ENCODE results near the gene ITGAX. TPM values are rescaled to one million over a fixed set of nuclear protein-coding genes. Genes with fewer than 3 reads are reported as not detected.

ITGAX gene
- total RNA-seq, 2 experiments from 2014 or later: not detected

GRCh38 chr16:31420037-31420436 lies 65.1 kb downstream of the ITGAX start:
- Histone ChIP-seq H4K20me1 (ENCODE audit: insufficient read depth, low read length) (no peaks in the 10 kb centered on the region), H3K27ac (ENCODE audit: low read depth, low read length, poor library complexity, severe bottlenecking) (no peak overlapping the region), H2AFZ (ENCODE audit: low read length) (no peak overlapping the region), H3K4me3 (ENCODE audit: low read depth, low read length, poor library complexity, severe bottlenecking) (no peak overlapping the region), H3K4me1 (ENCODE audit: insufficient read depth, low read length, poor library complexity, severe bottlenecking) (no peaks in the 10 kb centered on the region), H3K79me2 (ENCODE audit: insufficient read depth, low read depth, low read length) (no peaks in the 10 kb centered on the region), H3K36me3 (ENCODE audit: insufficient read depth, low read length) (no peaks in the 10 kb centered on the region), H3K9me2 (ENCODE audit: insufficient read depth, low read length) (no peaks in the 10 kb centered on the region), H3K9me3 (ENCODE audit: low read length) (no peaks in the 10 kb centered on the region), H3K4me2 (ENCODE audit: low read length) (no peak overlapping the region)
- no TSS peak for BruUV-seq (replicated peaks)
- CTCF ChIA-PET (ENCODE audit: unreplicated experiment): no interaction called here
- POLR2A ChIA-PET: interaction anchor here (1.0 kb wide), 1 partner anchor 10 kb away, joined by 3 read pairs; no protein-coding TSS in a partner anchor
- intact Hi-C loops (cut with micrococcal nuclease; ENCODE audit: unreplicated experiment): no loop called here
- no peak for TF ChIP-seq EZH2phosphoT487 (IDR thresholded peaks at IDR 0.05; ENCODE audit: borderline replicate concordance, low read depth, low read length)
- TF ChIP-seq, protein P1, sequence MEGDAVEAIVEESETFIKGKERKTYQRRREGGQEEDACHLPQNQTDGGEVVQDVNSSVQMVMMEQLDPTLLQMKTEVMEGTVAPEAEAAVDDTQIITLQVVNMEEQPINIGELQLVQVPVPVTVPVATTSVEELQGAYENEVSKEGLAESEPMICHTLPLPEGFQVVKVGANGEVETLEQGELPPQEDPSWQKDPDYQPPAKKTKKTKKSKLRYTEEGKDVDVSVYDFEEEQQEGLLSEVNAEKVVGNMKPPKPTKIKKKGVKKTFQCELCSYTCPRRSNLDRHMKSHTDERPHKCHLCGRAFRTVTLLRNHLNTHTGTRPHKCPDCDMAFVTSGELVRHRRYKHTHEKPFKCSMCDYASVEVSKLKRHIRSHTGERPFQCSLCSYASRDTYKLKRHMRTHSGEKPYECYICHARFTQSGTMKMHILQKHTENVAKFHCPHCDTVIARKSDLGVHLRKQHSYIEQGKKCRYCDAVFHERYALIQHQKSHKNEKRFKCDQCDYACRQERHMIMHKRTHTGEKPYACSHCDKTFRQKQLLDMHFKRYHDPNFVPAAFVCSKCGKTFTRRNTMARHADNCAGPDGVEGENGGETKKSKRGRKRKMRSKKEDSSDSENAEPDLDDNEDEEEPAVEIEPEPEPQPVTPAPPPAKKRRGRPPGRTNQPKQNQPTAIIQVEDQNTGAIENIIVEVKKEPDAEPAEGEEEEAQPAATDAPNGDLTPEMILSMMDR (conservative IDR thresholded peaks at IDR 0.05; ENCODE audit: low read length): no peak
- DNase-seq (ENCODE audit: low spot score): no peak

- Histone ChIP-seq H3K4me2 (ENCODE audit: low read length) (no peak overlapping the region), H3K9me3 (ENCODE audit: low read length) (no peaks in the 10 kb centered on the region), H4K20me1 (ENCODE audit: insufficient read depth, low read length) (no peaks in the 10 kb centered on the region), H3K79me2 (ENCODE audit: insufficient read depth, low read depth, low read length) (no peaks in the 10 kb centered on the region), H3K27ac (ENCODE audit: low read depth, low read length, poor library complexity, severe bottlenecking) (no peak overlapping the region), H3K36me3 (ENCODE audit: insufficient read depth, low read length) (no peaks in the 10 kb centered on the region), H3K4me3 (ENCODE audit: low read depth, low read length, poor library complexity, severe bottlenecking) (no peak overlapping the region), H2AFZ (ENCODE audit: low read length) (no peak overlapping the region), H3K9me2 (ENCODE audit: insufficient read depth, low read length) (no peaks in the 10 kb centered on the region), H3K4me1 (ENCODE audit: insufficient read depth, low read length, poor library complexity, severe bottlenecking) (no peaks in the 10 kb centered on the region)
- DNase-seq (ENCODE audit: low spot score): no peak
- BruUV-seq (replicated peaks): no TSS peak
- intact Hi-C loops (cut with micrococcal nuclease; ENCODE audit: unreplicated experiment): no loop called here
- ChIA-PET CTCF (ENCODE audit: unreplicated experiment) (no interaction called here), POLR2A (no interaction called here)
- TF ChIP-seq, protein P1 (conservative IDR thresholded peaks at IDR 0.05; ENCODE audit: low read length): no peak
- TF ChIP-seq EZH2phosphoT487 (IDR thresholded peaks at IDR 0.05; ENCODE audit: borderline replicate concordance, low read depth, low read length): no peak
Observed at GRCh38 chr16:31421587-31421986, 66.6 kb downstream of the ITGAX start.

GRCh38 chr16:31423241-31423640 lies 68.3 kb downstream of the ITGAX start:
- POLR2A ChIA-PET: no interaction called here
- Histone ChIP-seq H3K4me1 (ENCODE audit: insufficient read depth, low read length, poor library complexity, severe bottlenecking) (no peaks in the 10 kb centered on the region), H3K9me2 (ENCODE audit: insufficient read depth, low read length) (no peaks in the 10 kb centered on the region), H2AFZ (ENCODE audit: low read length) (no peak overlapping the region), H3K4me2 (ENCODE audit: low read length) (no peak overlapping the region), H3K4me3 (ENCODE audit: low read depth, low read length, poor library complexity, severe bottlenecking) (no peak overlapping the region), H4K20me1 (ENCODE audit: insufficient read depth, low read length) (no peaks in the 10 kb centered on the region), H3K36me3 (ENCODE audit: insufficient read depth, low read length) (no peaks in the 10 kb centered on the region), H3K9me3 (ENCODE audit: low read length) (no peaks in the 10 kb centered on the region), H3K27ac (ENCODE audit: low read depth, low read length, poor library complexity, severe bottlenecking) (no peak overlapping the region), H3K79me2 (ENCODE audit: insufficient read depth, low read depth, low read length) (no peaks in the 10 kb centered on the region)
- TF ChIP-seq, protein P1 (conservative IDR thresholded peaks at IDR 0.05; ENCODE audit: low read length): no peak
- TF ChIP-seq EZH2phosphoT487 (IDR thresholded peaks at IDR 0.05; ENCODE audit: borderline replicate concordance, low read depth, low read length): no peak
- CTCF ChIA-PET (ENCODE audit: unreplicated experiment): no interaction called here
- intact Hi-C loops (cut with micrococcal nuclease; ENCODE audit: unreplicated experiment): no loop called here
- no peak for DNase-seq (ENCODE audit: low spot score)
- BruUV-seq (replicated peaks): no TSS peak
